Measurements from ENCODE around the gene HNF1B.

Gene HNF1B

GRCh38 chr17:37661400-37662014, 83.4 kb downstream of the HNF1B start:
- no peak for DNase-seq

- DNase-seq, result no peak
Observed at GRCh38 chr17:37659925-37660324, 84.9 kb downstream of the HNF1B start.

GRCh38 chr17:37657202-37657601, 87.7 kb downstream of the HNF1B start:
- no peak for DNase-seq

GRCh38 chr17:37651849-37652248, 93.0 kb downstream of the HNF1B start:
- no peak for DNase-seq

- peak; percentile 36 for DNase-seq
Observed at GRCh38 chr17:37650419-37651003, 94.3 kb downstream of the HNF1B start.

GRCh38 chr17:37648555-37648954, 96.3 kb downstream of the HNF1B start:
- peak; percentile 76 for DNase-seq

GRCh38 chr17:37647856-37648255, 97.0 kb downstream of the HNF1B start:
- no peak for DNase-seq

- DNase-seq, result no peak
Observed at GRCh38 chr17:37643869-37644268, 101.0 kb downstream of the HNF1B start.

GRCh38 chr17:37643118-37643766, 101.6 kb downstream of the HNF1B start, which contains the start of gene DDX52:
Gene DDX52, minus strand, starts transcription at chr17:37643446. Its CDS starts 26 bp downstream, at chr17:37643420.
- DNase-seq, result peak; percentile 92

GRCh38 chr17:37642681-37643080, 102.2 kb downstream of the HNF1B start:
- peak; percentile 39 for DNase-seq

- no peak for DNase-seq
Observed at GRCh38 chr17:37640015-37640414, 104.8 kb downstream of the HNF1B start.

GRCh38 chr17:37637956-37638355, 106.9 kb downstream of the HNF1B start:
- DNase-seq, result no peak

All from kidney glomerular epithelial cell (primary cell).